GM23248 (cell line): Measurements from ENCODE around the gene CNGA4. TPM values are rescaled to one million over a fixed set of nuclear protein-coding genes. Genes with fewer than 3 reads are reported as not detected.

Source experiments
- DNase-seq: peaks from one replicate; pipeline ENCODE4 v3.0.0-alpha.2; 2015
- H2AFZ ChIP-seq: fragments of 200-600 bp; sonication (generic); 2 replicates; pipeline ENCODE4 v1.6.1; 2016; ENCODE audit warnings: antibody characterized with exemption
- H3F3A ChIP-seq: fragments of 200-600 bp; sonication (generic); 2 replicates; pipeline ENCODE4 v1.6.1; 2016; ENCODE audit warnings: mild to moderate bottlenecking, antibody characterized with exemption, mixed run types; ENCODE audit not compliant: insufficient read depth
- H3K27ac ChIP-seq: fragments of 200-600 bp; sonication (generic); 2 replicates; pipeline ENCODE4 v1.5.1; 2016; ENCODE audit warnings: mild to moderate bottlenecking
- H3K27me3 ChIP-seq: fragments of 200-600 bp; sonication (generic); replicated peaks from 2 replicates; pipeline ENCODE4 v1.6.1; 2016; ENCODE audit warnings: mild to moderate bottlenecking; ENCODE audit not compliant: insufficient read depth
- H3K36me3 ChIP-seq: fragments of 200-600 bp; sonication (generic); 2 replicates; pipeline ENCODE4 v1.6.1; 2016; ENCODE audit warnings: low read depth, mild to moderate bottlenecking
- H3K4me1 ChIP-seq: fragments of 200-600 bp; sonication (generic); 2 replicates; pipeline ENCODE4 v1.6.1; 2016; ENCODE audit warnings: mild to moderate bottlenecking; ENCODE audit not compliant: insufficient read depth
- H3K4me2 ChIP-seq: fragments of 200-600 bp; sonication (generic); one replicate; pipeline ENCODE4 v1.6.1; 2016; ENCODE audit warnings: mild to moderate bottlenecking; ENCODE audit not compliant: unreplicated experiment
- H3K4me3 ChIP-seq: fragments of 200-600 bp; sonication (generic); 2 replicates; pipeline ENCODE4 v1.5.1; 2016; ENCODE audit warnings: mild to moderate bottlenecking
- H3K79me2 ChIP-seq: fragments of 200-600 bp; sonication (generic); 2 replicates; pipeline ENCODE4 v1.6.1; 2016; ENCODE audit warnings: mild to moderate bottlenecking; ENCODE audit not compliant: insufficient read depth
- H3K9ac ChIP-seq: fragments of 200-600 bp; sonication (generic); 2 replicates; pipeline ENCODE4 v1.6.1; 2016; ENCODE audit warnings: mild to moderate bottlenecking
- H3K9me2 ChIP-seq: fragments of 200-600 bp; sonication (generic); 2 replicates; pipeline ENCODE4 v1.6.1; 2016; ENCODE audit warnings: mixed run types, mild to moderate bottlenecking, moderate library complexity; ENCODE audit not compliant: insufficient read depth
- H3K9me3 ChIP-seq: fragments of 200-600 bp; sonication (generic); one replicate; pipeline ENCODE4 v1.6.1; 2017; ENCODE audit warnings: low read depth
- H4K20me1 ChIP-seq: fragments of 200-600 bp; sonication (generic); 2 replicates; pipeline ENCODE4 v1.6.0; 2016; ENCODE audit not compliant: insufficient read depth
- EZH2 ChIP-seq: fragments of 200-600 bp; sonication (generic); IDR thresholded peaks from 2 replicates; pipeline ENCODE4 v1.6.1; 2018; ENCODE audit warnings: antibody characterized with exemption, mild to moderate bottlenecking; ENCODE audit not compliant: insufficient read depth, poor library complexity, severe bottlenecking
- EZH2phosphoT487 ChIP-seq: fragments of 200-600 bp; sonication (generic); IDR thresholded peaks from 2 replicates; pipeline ENCODE4 v1.6.1; 2018; ENCODE audit warnings: antibody characterized with exemption, moderate library complexity, mild to moderate bottlenecking, low read depth; ENCODE audit not compliant: insufficient read depth
- WGBS, 2 experiments: methylation state at CpG; one replicate each; pipeline ENCODE4 v1.1.6; 2015 to 2017; ENCODE audit warnings: low lambda C conversion rate in 2 of 2, low coverage in 1 of 2; ENCODE audit errors: missing lambda C conversion rate in 2 of 2; 5-methylcytosine and 5-hydroxymethylcytosine counted together
- in situ Hi-C: fragments of 300-500 bp; cut with MboI; formaldehyde crosslinking; loops from 2 replicates; pipeline ENCODE4 v1.15.0; 2020
- polyA plus RNA-seq: library from polyadenylated mRNA; unstranded; fragments of >200 nt; fragmentation: Nextera tagmentation; extraction: Ambion mirVana; gene quantifications from 2 replicates; pipeline ENCODE4 v1.2.1, GENCODE V29; 2016
- total RNA-seq: library from RNA; depleted of rRNA; stranded (reverse); fragments of >200 nt; shearing (Covaris generic); gene quantifications from 2 replicates; pipeline ENCODE4 v1.2.3, GENCODE V29; 2014

CNGA4 gene
- total and polyA plus RNA-seq, 2 experiments from 2014 or later = not detected

DNA sequence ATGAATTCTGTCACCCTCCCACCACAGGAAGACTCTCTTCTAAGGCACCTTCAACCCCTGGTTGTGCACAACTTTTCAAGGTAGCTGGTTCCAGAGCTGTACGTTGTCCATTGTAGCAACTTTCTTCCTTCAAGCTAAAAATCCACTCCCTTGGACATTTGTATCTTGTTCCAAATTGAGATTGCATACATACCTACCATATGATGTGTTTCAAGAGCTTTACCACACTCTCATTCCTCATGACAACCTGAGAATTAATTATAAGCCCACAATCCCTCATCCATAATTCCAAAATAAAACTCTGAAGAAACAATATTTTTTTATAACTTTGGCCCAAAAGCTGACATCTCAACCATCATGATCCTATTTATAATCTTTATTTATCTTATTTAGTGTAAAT is 36.8 kb upstream of the CNGA4 start:
- peak overlapping the region; percentile 29; the same call in 1 of the 2 replicates for H3K27ac ChIP-seq
- peaks cover 13% of the 10 kb centered on the region for H3K4me1 ChIP-seq
- H3K9me2 ChIP-seq = no peaks in the 10 kb centered on the region
- TF ChIP-seq EZH2phosphoT487 (no peak), EZH2 (no peak)
- no peaks in the 10 kb centered on the region for H3K9me3 ChIP-seq
- no peaks in the 10 kb centered on the region for H4K20me1 ChIP-seq
- no peaks in the 10 kb centered on the region for H3K36me3 ChIP-seq
- no peak overlapping the region for H3K4me3 ChIP-seq
- WGBS, 2 experiments = 59 to 67% methylated on average over 1 of the region's 1 CpG
- H2AFZ ChIP-seq = no peak overlapping the region
- in situ Hi-C loops = no loop called here
- H3K79me2 ChIP-seq = no peaks in the 10 kb centered on the region
- no peaks in the 10 kb centered on the region for H3K27me3 ChIP-seq
- H3F3A ChIP-seq = 0 out of 2 replicates have a peak, but pooled peaks cover 8% of the 10 kb centered on the region
- no peak overlapping the region for H3K9ac ChIP-seq
- DNase-seq = peak; percentile 37
- peak overlapping the region; percentile 35 for H3K4me2 ChIP-seq

DNA sequence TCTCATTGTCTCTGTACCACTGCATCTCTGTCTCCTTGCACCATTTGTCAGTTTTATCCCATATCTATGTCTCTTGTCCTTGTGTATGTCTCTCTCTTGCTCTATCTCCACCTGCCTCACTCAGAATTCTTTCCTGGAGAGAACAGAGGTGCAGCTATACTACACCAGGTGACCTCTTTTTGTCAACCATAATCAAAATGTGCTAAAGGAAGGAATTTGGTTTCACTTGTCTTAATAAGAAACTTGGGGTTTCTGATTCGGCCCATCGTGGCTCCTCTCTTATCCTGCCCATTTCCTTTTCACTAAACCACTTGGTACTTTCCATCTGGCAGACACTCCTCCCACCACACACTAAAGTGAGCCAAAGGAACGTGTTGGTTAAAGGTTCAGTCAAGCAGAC is 35.6 kb upstream of the CNGA4 start:
- Histone ChIP-seq H3K4me3 (no peak overlapping the region), H3K27me3 (no peaks in the 10 kb centered on the region), H3F3A (0 out of 2 replicates have a peak, but pooled peaks cover 8% of the 10 kb centered on the region), H3K4me2 (no peak overlapping the region), H3K9me3 (no peaks in the 10 kb centered on the region), H4K20me1 (no peaks in the 10 kb centered on the region), H3K9me2 (no peaks in the 10 kb centered on the region), H3K27ac (no peak overlapping the region), H3K79me2 (no peaks in the 10 kb centered on the region), H3K9ac (no peak overlapping the region), H2AFZ (no peak overlapping the region), H3K4me1 (peaks cover 13% of the 10 kb centered on the region), H3K36me3 (no peaks in the 10 kb centered on the region)
- 51 to 63% methylated on average over 3 of the region's 3 CpGs for WGBS, 2 experiments
- DNase-seq = no peak
- TF ChIP-seq EZH2phosphoT487 = no peak
- TF ChIP-seq EZH2 = no peak
- in situ Hi-C loops = no loop called here

DNA sequence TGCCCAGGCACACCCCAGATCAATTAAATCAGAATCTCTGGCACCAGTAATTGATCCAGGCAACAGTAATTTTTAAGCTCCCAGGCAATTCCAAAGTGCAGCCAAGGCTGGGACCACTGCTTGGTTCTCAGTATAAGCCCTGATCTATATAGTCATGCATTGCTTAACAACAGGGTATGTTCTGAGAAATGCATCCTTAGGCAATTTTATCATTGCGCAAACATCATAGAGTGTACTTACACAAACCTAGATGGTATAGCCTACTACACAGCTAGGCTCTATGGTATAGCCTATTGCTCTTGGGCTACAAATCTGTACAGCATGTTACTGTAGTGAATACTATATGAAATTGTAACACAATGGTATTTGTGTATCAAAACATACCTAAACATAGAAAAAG is 34.2 kb upstream of the CNGA4 start:
- H3K4me1 ChIP-seq = peaks cover 13% of the 10 kb centered on the region
- H2AFZ ChIP-seq = no peak overlapping the region
- 100% methylated on average over 1 of the region's 1 CpG for WGBS, 2 experiments
- no peak for DNase-seq
- 0 out of 2 replicates have a peak, but pooled peaks cover 8% of the 10 kb centered on the region for H3F3A ChIP-seq
- H3K79me2 ChIP-seq = no peaks in the 10 kb centered on the region
- H3K36me3 ChIP-seq = no peaks in the 10 kb centered on the region; the same call in 1 of the 2 replicates
- no peaks in the 10 kb centered on the region for H3K9me2 ChIP-seq
- no peak for TF ChIP-seq EZH2phosphoT487
- no peak for TF ChIP-seq EZH2
- H3K27me3 ChIP-seq = no peaks in the 10 kb centered on the region
- H4K20me1 ChIP-seq = no peaks in the 10 kb centered on the region
- no peaks in the 10 kb centered on the region for H3K9me3 ChIP-seq
- H3K9ac ChIP-seq = no peak overlapping the region
- no peak overlapping the region for H3K4me3 ChIP-seq
- in situ Hi-C loops = no loop called here
- no peak overlapping the region for H3K27ac ChIP-seq
- no peak overlapping the region for H3K4me2 ChIP-seq

- Histone ChIP-seq H3K27ac (no peak within 1 kb of the TSS), H3K27me3 (no peaks in the 10 kb centered on the region), H3K9ac (no peak within 1 kb of the TSS), H3K4me3 (no peak within 1 kb of the TSS), H3K4me1 (peaks cover 13% of the 10 kb centered on the region), H3K9me3 (no peaks in the 10 kb centered on the region), H2AFZ (no peak within 1 kb of the TSS), H3K36me3 (no peaks in the 10 kb centered on the region; the same call in 1 of the 2 replicates), H3K79me2 (no peaks in the 10 kb centered on the region), H3K4me2 (no peak within 1 kb of the TSS), H3F3A (0 out of 2 replicates have a peak, but pooled peaks cover 8% of the 10 kb centered on the region), H4K20me1 (no peaks in the 10 kb centered on the region), H3K9me2 (no peaks in the 10 kb centered on the region)
- 53 to 72% methylated on average over 1 of the region's 1 CpG for WGBS, 2 experiments
- no peak for TF ChIP-seq EZH2phosphoT487
- no peak for TF ChIP-seq EZH2
- in situ Hi-C loops = no loop called here
- no peak for DNase-seq
Measured at GRCh38 chr11:6205366-6205765, 33.5 kb upstream of the CNGA4 start, which contains the start of gene C11orf42. Gene C11orf42, plus strand, starts transcription at chr11:6205557. Its CDS starts 59 bp downstream, at chr11:6205616.
